GM23338 (cell line): Measurements from ENCODE around the gene OSBPL3.

Experiments
- CREB1 ChIP-seq: fragments of 250-450 bp; sonication (Bioruptor Pico); IDR thresholded peaks from 2 replicates; pipeline ENCODE4 v1.5.0; 2020; ENCODE audit warnings: low read depth, mild to moderate bottlenecking, moderate library complexity
- EZH2 ChIP-seq: fragments of 200-600 bp; sonication (generic); IDR thresholded peaks from one replicate; pipeline ENCODE4 v1.8.0; 2017; ENCODE audit warnings: antibody characterized with exemption, mild to moderate bottlenecking, low read depth; ENCODE audit not compliant: unreplicated experiment
- EZH2phosphoT487 ChIP-seq: fragments of 200-600 bp; sonication (generic); IDR thresholded peaks from one replicate; pipeline ENCODE4 v1.8.1; 2018; ENCODE audit warnings: antibody characterized with exemption; ENCODE audit not compliant: unreplicated experiment
- JUNB ChIP-seq: IDR thresholded peaks from one replicate; pipeline ENCODE4 v1.6.1; 2016; ENCODE audit warnings: antibody characterized with exemption; ENCODE audit not compliant: unreplicated experiment
- POLR2AphosphoS5 ChIP-seq: IDR thresholded peaks from 2 replicates; pipeline ENCODE4 v1.6.1; 2016; ENCODE audit warnings: antibody characterized with exemption, low read depth
- STAT1 ChIP-seq: IDR thresholded peaks from one replicate; pipeline ENCODE4 v1.6.1; 2016; ENCODE audit warnings: antibody characterized with exemption; ENCODE audit not compliant: unreplicated experiment
- ZNF114 ChIP-seq: fragments of 250-450 bp; sonication (Bioruptor Pico); IDR thresholded peaks from 2 replicates; pipeline ENCODE4 v1.5.0; 2020; ENCODE audit warnings: mild to moderate bottlenecking, moderate library complexity
- TF ChIP-seq, protein P1 (sequence below): IDR thresholded peaks from one replicate; pipeline ENCODE4 v1.6.1; 2018; ENCODE audit warnings: antibody characterized with exemption; ENCODE audit not compliant: unreplicated experiment
- TF ChIP-seq, protein P2 (sequence below), 2 experiments: fragments of 200-600 bp in 1 of 2; sonication (generic) in 1 of 2; conservative IDR thresholded peaks; 2 replicates each; pipeline versions ENCODE4 v1.5.1 to v1.6.1; 2016 to 2017; ENCODE audit warnings: antibody characterized with exemption in 2 of 2, low read depth in 2 of 2, mild to moderate bottlenecking in 2 of 2, moderate library complexity in 1 of 2
- TF ChIP-seq, protein P3 (sequence below): IDR thresholded peaks from 2 replicates; pipeline ENCODE4 v1.6.1; 2016; ENCODE audit warnings: antibody characterized with exemption

DNA sequence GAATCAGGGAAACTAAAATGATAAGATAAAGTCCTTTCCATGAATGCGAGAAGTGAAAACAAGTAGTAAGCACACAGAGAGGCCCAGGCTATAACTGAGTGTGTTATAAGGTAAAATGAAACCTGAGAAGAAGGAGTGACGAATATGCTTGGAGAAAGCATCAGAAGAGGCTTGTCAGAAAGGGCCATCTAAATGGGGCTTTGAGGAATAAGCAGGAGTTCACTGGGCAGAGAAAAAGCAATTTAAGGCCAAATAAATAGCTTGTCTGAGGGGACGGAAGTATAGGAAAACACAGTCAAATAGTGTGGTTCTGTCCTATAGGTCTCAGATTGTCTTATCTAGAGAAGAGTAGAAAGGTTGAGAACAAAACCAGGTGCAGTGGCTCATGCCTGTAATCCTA is 163.1 kb downstream of the OSBPL3 start:
- TF ChIP-seq POLR2AphosphoS5: no peak
- TF ChIP-seq, protein P1, sequence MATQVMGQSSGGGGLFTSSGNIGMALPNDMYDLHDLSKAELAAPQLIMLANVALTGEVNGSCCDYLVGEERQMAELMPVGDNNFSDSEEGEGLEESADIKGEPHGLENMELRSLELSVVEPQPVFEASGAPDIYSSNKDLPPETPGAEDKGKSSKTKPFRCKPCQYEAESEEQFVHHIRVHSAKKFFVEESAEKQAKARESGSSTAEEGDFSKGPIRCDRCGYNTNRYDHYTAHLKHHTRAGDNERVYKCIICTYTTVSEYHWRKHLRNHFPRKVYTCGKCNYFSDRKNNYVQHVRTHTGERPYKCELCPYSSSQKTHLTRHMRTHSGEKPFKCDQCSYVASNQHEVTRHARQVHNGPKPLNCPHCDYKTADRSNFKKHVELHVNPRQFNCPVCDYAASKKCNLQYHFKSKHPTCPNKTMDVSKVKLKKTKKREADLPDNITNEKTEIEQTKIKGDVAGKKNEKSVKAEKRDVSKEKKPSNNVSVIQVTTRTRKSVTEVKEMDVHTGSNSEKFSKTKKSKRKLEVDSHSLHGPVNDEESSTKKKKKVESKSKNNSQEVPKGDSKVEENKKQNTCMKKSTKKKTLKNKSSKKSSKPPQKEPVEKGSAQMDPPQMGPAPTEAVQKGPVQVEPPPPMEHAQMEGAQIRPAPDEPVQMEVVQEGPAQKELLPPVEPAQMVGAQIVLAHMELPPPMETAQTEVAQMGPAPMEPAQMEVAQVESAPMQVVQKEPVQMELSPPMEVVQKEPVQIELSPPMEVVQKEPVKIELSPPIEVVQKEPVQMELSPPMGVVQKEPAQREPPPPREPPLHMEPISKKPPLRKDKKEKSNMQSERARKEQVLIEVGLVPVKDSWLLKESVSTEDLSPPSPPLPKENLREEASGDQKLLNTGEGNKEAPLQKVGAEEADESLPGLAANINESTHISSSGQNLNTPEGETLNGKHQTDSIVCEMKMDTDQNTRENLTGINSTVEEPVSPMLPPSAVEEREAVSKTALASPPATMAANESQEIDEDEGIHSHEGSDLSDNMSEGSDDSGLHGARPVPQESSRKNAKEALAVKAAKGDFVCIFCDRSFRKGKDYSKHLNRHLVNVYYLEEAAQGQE: no peak
- TF ChIP-seq, protein P2, sequence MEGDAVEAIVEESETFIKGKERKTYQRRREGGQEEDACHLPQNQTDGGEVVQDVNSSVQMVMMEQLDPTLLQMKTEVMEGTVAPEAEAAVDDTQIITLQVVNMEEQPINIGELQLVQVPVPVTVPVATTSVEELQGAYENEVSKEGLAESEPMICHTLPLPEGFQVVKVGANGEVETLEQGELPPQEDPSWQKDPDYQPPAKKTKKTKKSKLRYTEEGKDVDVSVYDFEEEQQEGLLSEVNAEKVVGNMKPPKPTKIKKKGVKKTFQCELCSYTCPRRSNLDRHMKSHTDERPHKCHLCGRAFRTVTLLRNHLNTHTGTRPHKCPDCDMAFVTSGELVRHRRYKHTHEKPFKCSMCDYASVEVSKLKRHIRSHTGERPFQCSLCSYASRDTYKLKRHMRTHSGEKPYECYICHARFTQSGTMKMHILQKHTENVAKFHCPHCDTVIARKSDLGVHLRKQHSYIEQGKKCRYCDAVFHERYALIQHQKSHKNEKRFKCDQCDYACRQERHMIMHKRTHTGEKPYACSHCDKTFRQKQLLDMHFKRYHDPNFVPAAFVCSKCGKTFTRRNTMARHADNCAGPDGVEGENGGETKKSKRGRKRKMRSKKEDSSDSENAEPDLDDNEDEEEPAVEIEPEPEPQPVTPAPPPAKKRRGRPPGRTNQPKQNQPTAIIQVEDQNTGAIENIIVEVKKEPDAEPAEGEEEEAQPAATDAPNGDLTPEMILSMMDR (conservative IDR thresholded peaks at IDR 0.05; ENCODE audit: low read depth in 2 of 2): no peak
- TF ChIP-seq, protein P3, sequence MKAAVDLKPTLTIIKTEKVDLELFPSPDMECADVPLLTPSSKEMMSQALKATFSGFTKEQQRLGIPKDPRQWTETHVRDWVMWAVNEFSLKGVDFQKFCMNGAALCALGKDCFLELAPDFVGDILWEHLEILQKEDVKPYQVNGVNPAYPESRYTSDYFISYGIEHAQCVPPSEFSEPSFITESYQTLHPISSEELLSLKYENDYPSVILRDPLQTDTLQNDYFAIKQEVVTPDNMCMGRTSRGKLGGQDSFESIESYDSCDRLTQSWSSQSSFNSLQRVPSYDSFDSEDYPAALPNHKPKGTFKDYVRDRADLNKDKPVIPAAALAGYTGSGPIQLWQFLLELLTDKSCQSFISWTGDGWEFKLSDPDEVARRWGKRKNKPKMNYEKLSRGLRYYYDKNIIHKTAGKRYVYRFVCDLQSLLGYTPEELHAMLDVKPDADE: no peak
- no peak for TF ChIP-seq STAT1
- no peak for TF ChIP-seq EZH2
- TF ChIP-seq CREB1 (CRISPR knock-in tag): no peak
- no peak for TF ChIP-seq JUNB
- no peak for TF ChIP-seq ZNF114
- no peak for TF ChIP-seq EZH2phosphoT487
